GM21528 (cell line): ENCODE data around the gene HOTAIR.
A peak's percentile ranks its signal among the peaks of the same experiment; 100 is the strongest.

ENCODE experiments used
- ATAC-seq: cut with Tn5 transposase; IDR thresholded peaks from one replicate; pipeline ENCODE4 v1.9.1; 2021; ENCODE audit warnings: mild to moderate bottlenecking, moderate library complexity; ENCODE audit not compliant: unreplicated experiment, low FRiP score

Gene HOTAIR

GRCh38 chr12:53974084-53975063 lies at the start of gene HOTAIR:
Gene HOTAIR (minus strand): TSS chr12:53974954.
- ATAC-seq, result no peak

GRCh38 chr12:54024127-54024526 lies 49.4 kb upstream of the HOTAIR start:
- no peak for ATAC-seq

- no peak for ATAC-seq
Measured at GRCh38 chr12:54022960-54023884, 48.5 kb upstream of the HOTAIR start.

GRCh38 chr12:54021432-54022013 lies 46.8 kb upstream of the HOTAIR start:
- ATAC-seq, result no peak

- no peak for ATAC-seq
Measured at GRCh38 chr12:54020591-54021405, 46.0 kb upstream of the HOTAIR start.

GRCh38 chr12:54019924-54020590 lies 45.3 kb upstream of the HOTAIR start:
- ATAC-seq, result no peak

GRCh38 chr12:54019091-54019811 lies 44.5 kb upstream of the HOTAIR start:
- no peak for ATAC-seq

GRCh38 chr12:54018468-54018984 lies 43.8 kb upstream of the HOTAIR start:
- ATAC-seq, result no peak

- peak; percentile 79 for ATAC-seq
Measured at GRCh38 chr12:54017878-54018467, 43.2 kb upstream of the HOTAIR start.

- ATAC-seq, result peak; percentile 37
Measured at GRCh38 chr12:54017027-54017788, 42.5 kb upstream of the HOTAIR start.

GRCh38 chr12:54016478-54016964 lies 41.8 kb upstream of the HOTAIR start:
- no peak for ATAC-seq

- no peak for ATAC-seq
Measured at GRCh38 chr12:54016051-54016450, 41.3 kb upstream of the HOTAIR start.

- no peak for ATAC-seq
Measured at GRCh38 chr12:54015018-54015931, 40.5 kb upstream of the HOTAIR start.

- ATAC-seq, result no peak
Measured at GRCh38 chr12:54014377-54015017, 39.7 kb upstream of the HOTAIR start.

GRCh38 chr12:54012631-54013409 lies 38.1 kb upstream of the HOTAIR start:
- no peak for ATAC-seq
